ENCODE measurements around the gene MCC.

Gene MCC

DNA sequence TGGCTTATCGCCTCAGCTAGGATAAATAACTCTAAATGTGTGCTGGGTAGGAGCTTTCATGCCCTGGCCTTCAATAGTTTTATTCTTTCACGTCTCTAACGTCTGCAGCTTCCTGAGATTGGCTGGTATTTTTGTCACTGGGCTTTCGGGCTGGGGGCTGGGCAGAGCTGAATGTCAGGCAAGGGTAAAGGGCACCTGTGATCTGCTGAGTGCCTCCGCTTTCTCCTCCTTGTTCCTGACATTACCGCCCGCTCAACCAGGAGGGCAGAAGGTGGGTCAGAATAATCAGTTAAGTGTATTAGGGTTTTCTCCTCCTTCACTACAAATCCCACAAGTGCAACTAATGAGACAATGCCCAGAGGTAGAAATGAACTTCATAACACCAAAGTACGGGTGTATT, 270.1 kb downstream of the MCC start:
- no peak overlapping the region for H3K9ac ChIP-seq (ENCODE audit: low read length)
- H3K36me3 ChIP-seq (ENCODE audit: control insufficient read depth in 1 of 2, insufficient read depth in 2 of 2, low read length in 2 of 2) = no peaks in the 10 kb centered on the region
- no peak overlapping the region for H3K14ac ChIP-seq (ENCODE audit: low read length)
- no peak overlapping the region for H4K12ac ChIP-seq (ENCODE audit: low read depth, low read length)
- H3K9me3 ChIP-seq (ENCODE audit: insufficient read depth, low read depth, low read length) = no peaks in the 10 kb centered on the region
- H3K27me3 ChIP-seq (ENCODE audit: insufficient read depth, low read length) = no peaks in the 10 kb centered on the region
- H2AK5ac ChIP-seq (ENCODE audit: low read length) = no peak overlapping the region
- no peak overlapping the region for H3K4me3 ChIP-seq (ENCODE audit: low read depth, low read length)
- no peak overlapping the region for H2AFZ ChIP-seq (ENCODE audit: insufficient read depth, low read length, poor library complexity)
- no peak overlapping the region for H4K91ac ChIP-seq (ENCODE audit: low read depth, low read length)
- H3K27ac ChIP-seq (ENCODE audit: low read depth, low read length) = no peak overlapping the region
- no peak overlapping the region for H2BK120ac ChIP-seq (ENCODE audit: insufficient read depth, low read length, poor library complexity)
- H2BK12ac ChIP-seq (ENCODE audit: low read length) = no peak overlapping the region
- no peak overlapping the region for H2BK5ac ChIP-seq (ENCODE audit: low read depth, low read length, poor library complexity)
- H3K18ac ChIP-seq (ENCODE audit: low read length) = no peak overlapping the region
- no CpG with 5 or more reads among the region's 8 CpGs for WGBS (ENCODE audit: extremely low coverage, insufficient coverage, insufficient read length)
- no peak overlapping the region for H3K4ac ChIP-seq (ENCODE audit: low read depth, low read length)
- no peak overlapping the region for H3K23ac ChIP-seq (ENCODE audit: low read length)
- peaks cover 9 to 12% of the 10 kb centered on the region in 2 experiments for H3K4me1 ChIP-seq (ENCODE audit: control insufficient read depth in 1 of 2, insufficient read depth in 2 of 2, low read length in 2 of 2)
- H3K79me1 ChIP-seq (ENCODE audit: low read length) = peaks cover 2% of the 10 kb centered on the region
- no peaks in the 10 kb centered on the region for H3K79me2 ChIP-seq (ENCODE audit: control insufficient read depth, insufficient read depth, low read length, poor library complexity)
- DNase-seq = no peak
- no peak overlapping the region for H4K8ac ChIP-seq (ENCODE audit: low read depth, low read length)
- H3K4me2 ChIP-seq (ENCODE audit: low read length) = no peak overlapping the region

DNA sequence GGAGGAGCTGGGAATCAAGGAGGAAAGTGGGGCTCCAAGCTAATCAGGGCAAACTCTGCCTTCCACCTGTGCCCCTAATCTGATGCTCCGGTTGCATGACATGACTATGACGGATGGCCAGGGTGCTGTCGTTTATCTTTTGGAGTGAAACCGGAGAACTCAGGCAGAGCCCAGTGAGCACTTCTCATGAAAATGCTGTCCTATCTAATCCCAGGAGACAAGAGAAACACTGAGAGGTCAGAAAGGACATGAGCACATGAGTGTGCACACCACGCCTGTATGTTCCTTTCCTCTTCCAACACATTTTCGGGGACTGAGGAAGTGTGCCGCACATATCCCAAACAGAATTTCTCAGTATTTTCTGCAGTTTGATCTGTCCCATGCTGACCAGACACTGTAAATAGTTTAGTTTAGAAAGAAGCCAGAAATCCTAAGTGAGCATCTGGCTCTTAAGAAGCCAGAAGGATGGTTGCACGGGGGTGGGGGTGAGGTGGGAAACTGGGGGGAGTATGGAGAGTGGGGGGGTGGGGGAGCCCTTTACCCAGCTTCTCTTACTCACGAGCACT, 270.6 kb downstream of the MCC start:
- Histone ChIP-seq H2AK5ac (ENCODE audit: low read length) (no peak overlapping the region), H3K9me3 (ENCODE audit: insufficient read depth, low read depth, low read length) (no peaks in the 10 kb centered on the region), H3K79me1 (ENCODE audit: low read length) (peaks cover 2% of the 10 kb centered on the region), H3K4ac (ENCODE audit: low read depth, low read length) (no peak overlapping the region), H3K36me3 (ENCODE audit: control insufficient read depth in 1 of 2, insufficient read depth in 2 of 2, low read length in 2 of 2) (no peaks in the 10 kb centered on the region), H4K12ac (ENCODE audit: low read depth, low read length) (no peak overlapping the region), H3K23ac (ENCODE audit: low read length) (no peak overlapping the region), H3K14ac (ENCODE audit: low read length) (no peak overlapping the region), H3K4me2 (ENCODE audit: low read length) (no peak overlapping the region), H3K79me2 (ENCODE audit: control insufficient read depth, insufficient read depth, low read length, poor library complexity) (no peaks in the 10 kb centered on the region), H4K8ac (ENCODE audit: low read depth, low read length) (no peak overlapping the region), H3K4me1 (ENCODE audit: control insufficient read depth in 1 of 2, insufficient read depth in 2 of 2, low read length in 2 of 2) (peaks cover 9 to 12% of the 10 kb centered on the region in 2 experiments), H2AFZ (ENCODE audit: insufficient read depth, low read length, poor library complexity) (no peak overlapping the region), H4K91ac (ENCODE audit: low read depth, low read length) (no peak overlapping the region), H3K4me3 (ENCODE audit: low read depth, low read length) (no peak overlapping the region), H2BK12ac (ENCODE audit: low read length) (no peak overlapping the region), H3K27ac (ENCODE audit: low read depth, low read length) (no peak overlapping the region), H2BK120ac (ENCODE audit: insufficient read depth, low read length, poor library complexity) (no peak overlapping the region), H3K18ac (ENCODE audit: low read length) (no peak overlapping the region), H2BK5ac (ENCODE audit: low read depth, low read length, poor library complexity) (no peak overlapping the region), H3K9ac (ENCODE audit: low read length) (no peak overlapping the region), H3K27me3 (ENCODE audit: insufficient read depth, low read length) (no peaks in the 10 kb centered on the region)
- WGBS (ENCODE audit: extremely low coverage, insufficient coverage, insufficient read length) = no CpG with 5 or more reads among the region's 9 CpGs
- DNase-seq = no peak

DNA sequence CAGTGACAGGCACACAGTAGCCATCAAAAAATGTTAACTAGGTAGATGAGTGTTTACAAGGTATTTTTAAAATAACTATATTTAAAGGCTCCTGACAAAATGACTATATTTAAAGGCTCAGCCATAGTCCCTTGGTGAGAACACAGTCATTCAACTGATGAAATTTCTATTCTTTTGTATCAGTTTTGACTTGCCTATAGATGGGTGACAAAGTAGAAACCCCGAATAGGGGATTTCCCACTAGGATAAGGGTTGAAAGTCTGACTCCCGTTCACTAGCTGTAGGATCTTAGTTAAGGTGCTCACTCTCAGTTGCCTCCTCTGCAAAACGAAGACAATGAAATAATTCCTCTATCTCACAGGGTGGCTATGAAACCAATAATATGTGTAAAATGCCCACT, 271.7 kb downstream of the MCC start:
- no peak overlapping the region for H3K23ac ChIP-seq (ENCODE audit: low read length)
- H2AFZ ChIP-seq (ENCODE audit: insufficient read depth, low read length, poor library complexity) = no peak overlapping the region
- H4K12ac ChIP-seq (ENCODE audit: low read depth, low read length) = no peak overlapping the region
- no peak overlapping the region for H2BK120ac ChIP-seq (ENCODE audit: insufficient read depth, low read length, poor library complexity)
- no CpG with 5 or more reads among the region's 3 CpGs for WGBS (ENCODE audit: extremely low coverage, insufficient coverage, insufficient read length)
- H3K4ac ChIP-seq (ENCODE audit: low read depth, low read length) = no peak overlapping the region
- H3K27me3 ChIP-seq (ENCODE audit: insufficient read depth, low read length) = no peaks in the 10 kb centered on the region
- peaks cover 2% of the 10 kb centered on the region for H3K79me1 ChIP-seq (ENCODE audit: low read length)
- no peak overlapping the region for H3K18ac ChIP-seq (ENCODE audit: low read length)
- H2BK12ac ChIP-seq (ENCODE audit: low read length) = no peak overlapping the region
- no peak overlapping the region for H2BK5ac ChIP-seq (ENCODE audit: low read depth, low read length, poor library complexity)
- no peak overlapping the region for H4K8ac ChIP-seq (ENCODE audit: low read depth, low read length)
- peaks cover 9 to 12% of the 10 kb centered on the region in 2 experiments for H3K4me1 ChIP-seq (ENCODE audit: control insufficient read depth in 1 of 2, insufficient read depth in 2 of 2, low read length in 2 of 2)
- H3K4me3 ChIP-seq (ENCODE audit: low read depth, low read length) = no peak overlapping the region
- no peaks in the 10 kb centered on the region for H3K36me3 ChIP-seq (ENCODE audit: control insufficient read depth in 1 of 2, insufficient read depth in 2 of 2, low read length in 2 of 2)
- H4K91ac ChIP-seq (ENCODE audit: low read depth, low read length) = no peak overlapping the region
- no peaks in the 10 kb centered on the region for H3K79me2 ChIP-seq (ENCODE audit: control insufficient read depth, insufficient read depth, low read length, poor library complexity)
- no peak overlapping the region for H3K27ac ChIP-seq (ENCODE audit: low read depth, low read length)
- no peak overlapping the region for H3K4me2 ChIP-seq (ENCODE audit: low read length)
- no peak for DNase-seq
- H2AK5ac ChIP-seq (ENCODE audit: low read length) = no peak overlapping the region
- H3K9ac ChIP-seq (ENCODE audit: low read length) = no peak overlapping the region
- no peak overlapping the region for H3K14ac ChIP-seq (ENCODE audit: low read length)
- no peaks in the 10 kb centered on the region for H3K9me3 ChIP-seq (ENCODE audit: insufficient read depth, low read depth, low read length)

DNA sequence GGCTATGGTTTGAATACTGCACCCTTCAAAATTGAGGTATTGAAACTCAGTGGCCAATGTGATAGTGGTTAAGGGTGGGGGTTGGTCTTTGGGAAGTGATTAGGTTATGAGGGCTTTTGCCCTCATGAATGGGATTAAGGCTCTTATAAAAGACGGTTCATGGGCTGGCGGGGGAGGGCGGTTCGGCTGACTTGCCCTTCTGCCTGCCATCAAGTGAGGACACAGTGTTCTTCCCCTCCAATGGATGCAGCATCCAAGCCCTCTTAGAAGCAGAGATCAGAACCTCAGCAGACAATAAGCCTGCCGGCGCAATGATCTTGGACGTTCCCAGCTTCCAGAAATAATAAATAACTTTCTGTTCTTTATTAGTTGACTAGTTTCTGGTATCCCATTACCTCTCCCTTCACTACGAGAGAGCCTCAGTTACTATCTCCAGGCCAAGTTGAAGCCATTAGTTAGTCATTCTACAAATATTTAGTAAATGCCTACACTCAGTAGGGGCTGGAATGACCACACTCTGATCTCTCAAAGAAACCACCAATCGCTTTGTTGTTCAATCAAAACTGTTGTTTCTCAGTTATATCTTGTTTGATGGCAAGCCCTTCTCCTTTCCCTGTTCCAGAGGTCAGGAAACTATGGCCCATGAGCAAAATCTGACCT, 272.7 kb downstream of the MCC start:
- no peaks in the 10 kb centered on the region for H3K27me3 ChIP-seq (ENCODE audit: insufficient read depth, low read length)

More for the DNA sequence above, 272.7 kb downstream of the MCC start:
- DNase-seq = peak; percentile 19 to 52
- no peaks in the 10 kb centered on the region for H3K9me3 ChIP-seq (ENCODE audit: insufficient read depth, low read depth, low read length)
- H3K18ac ChIP-seq (ENCODE audit: low read length) = no peak overlapping the region
- H4K91ac ChIP-seq (ENCODE audit: low read depth, low read length) = no peak overlapping the region
- no peaks in the 10 kb centered on the region for H3K36me3 ChIP-seq (ENCODE audit: control insufficient read depth in 1 of 2, insufficient read depth in 2 of 2, low read length in 2 of 2)
- no peak overlapping the region for H3K4me3 ChIP-seq (ENCODE audit: low read depth, low read length)
- H4K12ac ChIP-seq (ENCODE audit: low read depth, low read length) = no peak overlapping the region
- H3K79me2 ChIP-seq (ENCODE audit: control insufficient read depth, insufficient read depth, low read length, poor library complexity) = no peaks in the 10 kb centered on the region
- no peak overlapping the region for H4K8ac ChIP-seq (ENCODE audit: low read depth, low read length)
- H3K9ac ChIP-seq (ENCODE audit: low read length) = no peak overlapping the region
- no peak overlapping the region for H3K4ac ChIP-seq (ENCODE audit: low read depth, low read length)
- no peak overlapping the region for H2AFZ ChIP-seq (ENCODE audit: insufficient read depth, low read length, poor library complexity)
- H3K79me1 ChIP-seq (ENCODE audit: low read length) = peaks cover 2% of the 10 kb centered on the region
- H2AK5ac ChIP-seq (ENCODE audit: low read length) = no peak overlapping the region
- no peak overlapping the region for H2BK12ac ChIP-seq (ENCODE audit: low read length)
- H2BK5ac ChIP-seq (ENCODE audit: low read depth, low read length, poor library complexity) = no peak overlapping the region
- WGBS (ENCODE audit: extremely low coverage, insufficient coverage, insufficient read length) = no CpG with 5 or more reads among the region's 9 CpGs
- H3K23ac ChIP-seq (ENCODE audit: low read length) = no peak overlapping the region
- no peak overlapping the region for H3K14ac ChIP-seq (ENCODE audit: low read length)
- no peak overlapping the region for H2BK120ac ChIP-seq (ENCODE audit: insufficient read depth, low read length, poor library complexity)
- H3K27ac ChIP-seq (ENCODE audit: low read depth, low read length) = no peak overlapping the region
- no peak overlapping the region for H3K4me2 ChIP-seq (ENCODE audit: low read length)
- H3K4me1 ChIP-seq (ENCODE audit: control insufficient read depth in 1 of 2, insufficient read depth in 2 of 2, low read length in 2 of 2) = peaks cover 9 to 12% of the 10 kb centered on the region in 2 experiments
